Loucy (cell line): ENCODE measurements around the gene INSC.

Experiments used
- EZH2phosphoT487 ChIP-seq: fragments of 200-600 bp; IDR thresholded peaks from 2 replicates; pipeline ENCODE4 v1.6.1; 2018; ENCODE audit warnings: antibody characterized with exemption, mild to moderate bottlenecking, moderate library complexity, borderline replicate concordance
- TF ChIP-seq, protein P1 (sequence below): fragments of 200-600 bp; sonication (generic); conservative IDR thresholded peaks from 2 replicates; pipeline ENCODE4 v1.5.1; 2014; ENCODE audit warnings: mild to moderate bottlenecking, antibody characterized with exemption, low read length

GRCh38 chr11:15234796-15235195 is 120.1 kb downstream of the INSC start:
- TF ChIP-seq, protein P1, sequence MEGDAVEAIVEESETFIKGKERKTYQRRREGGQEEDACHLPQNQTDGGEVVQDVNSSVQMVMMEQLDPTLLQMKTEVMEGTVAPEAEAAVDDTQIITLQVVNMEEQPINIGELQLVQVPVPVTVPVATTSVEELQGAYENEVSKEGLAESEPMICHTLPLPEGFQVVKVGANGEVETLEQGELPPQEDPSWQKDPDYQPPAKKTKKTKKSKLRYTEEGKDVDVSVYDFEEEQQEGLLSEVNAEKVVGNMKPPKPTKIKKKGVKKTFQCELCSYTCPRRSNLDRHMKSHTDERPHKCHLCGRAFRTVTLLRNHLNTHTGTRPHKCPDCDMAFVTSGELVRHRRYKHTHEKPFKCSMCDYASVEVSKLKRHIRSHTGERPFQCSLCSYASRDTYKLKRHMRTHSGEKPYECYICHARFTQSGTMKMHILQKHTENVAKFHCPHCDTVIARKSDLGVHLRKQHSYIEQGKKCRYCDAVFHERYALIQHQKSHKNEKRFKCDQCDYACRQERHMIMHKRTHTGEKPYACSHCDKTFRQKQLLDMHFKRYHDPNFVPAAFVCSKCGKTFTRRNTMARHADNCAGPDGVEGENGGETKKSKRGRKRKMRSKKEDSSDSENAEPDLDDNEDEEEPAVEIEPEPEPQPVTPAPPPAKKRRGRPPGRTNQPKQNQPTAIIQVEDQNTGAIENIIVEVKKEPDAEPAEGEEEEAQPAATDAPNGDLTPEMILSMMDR, result no peak
- TF ChIP-seq EZH2phosphoT487, result no peak
